SK-MEL-5 (cell line): ENCODE data around the gene CDK5R2. TPM values are rescaled to one million over a fixed set of nuclear protein-coding genes. Genes with fewer than 3 reads are reported as not detected.

Source experiments
- DNase-seq: peaks from one replicate; pipeline ENCODE4 v3.0.0-alpha.2; 2016; ENCODE audit warnings: low read depth, low spot score
- in situ Hi-C: cut with HindIII; loops from 2 replicates; pipeline ENCODE4 v1.10.0; 2016; ENCODE audit warnings: low sequenced_read_pairs, high pct_unique_total_duplicates, low pct_unique_long_range_greater_than_20kb
- total RNA-seq: library from RNA; depleted of rRNA; stranded (reverse); fragments of >200 nt; shearing (Covaris generic); gene quantifications from 2 replicates; pipeline ENCODE4 v1.2.3, GENCODE V29; 2014

CDK5R2 gene
- total RNA-seq, 1 experiment from 2014 or later: 0.24 TPM

DNA sequence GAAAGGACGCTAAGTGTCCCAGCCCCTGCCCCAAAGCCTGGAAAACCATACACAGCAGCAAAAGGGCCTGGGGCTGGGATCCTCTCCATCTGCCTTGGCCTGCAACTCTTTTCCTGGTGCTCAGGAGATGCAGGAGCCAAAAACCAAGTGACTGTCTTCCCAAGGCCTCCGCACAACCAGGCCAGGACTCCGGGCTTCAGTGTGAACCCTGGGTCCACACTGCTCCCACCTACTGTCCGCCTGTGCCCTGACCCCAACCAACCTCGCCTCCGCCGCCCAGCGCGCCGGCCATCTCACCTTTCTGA is 24.4 kb downstream of the CDK5R2 start:
- in situ Hi-C loops: no loop called here
- DNase-seq: no peak

DNA sequence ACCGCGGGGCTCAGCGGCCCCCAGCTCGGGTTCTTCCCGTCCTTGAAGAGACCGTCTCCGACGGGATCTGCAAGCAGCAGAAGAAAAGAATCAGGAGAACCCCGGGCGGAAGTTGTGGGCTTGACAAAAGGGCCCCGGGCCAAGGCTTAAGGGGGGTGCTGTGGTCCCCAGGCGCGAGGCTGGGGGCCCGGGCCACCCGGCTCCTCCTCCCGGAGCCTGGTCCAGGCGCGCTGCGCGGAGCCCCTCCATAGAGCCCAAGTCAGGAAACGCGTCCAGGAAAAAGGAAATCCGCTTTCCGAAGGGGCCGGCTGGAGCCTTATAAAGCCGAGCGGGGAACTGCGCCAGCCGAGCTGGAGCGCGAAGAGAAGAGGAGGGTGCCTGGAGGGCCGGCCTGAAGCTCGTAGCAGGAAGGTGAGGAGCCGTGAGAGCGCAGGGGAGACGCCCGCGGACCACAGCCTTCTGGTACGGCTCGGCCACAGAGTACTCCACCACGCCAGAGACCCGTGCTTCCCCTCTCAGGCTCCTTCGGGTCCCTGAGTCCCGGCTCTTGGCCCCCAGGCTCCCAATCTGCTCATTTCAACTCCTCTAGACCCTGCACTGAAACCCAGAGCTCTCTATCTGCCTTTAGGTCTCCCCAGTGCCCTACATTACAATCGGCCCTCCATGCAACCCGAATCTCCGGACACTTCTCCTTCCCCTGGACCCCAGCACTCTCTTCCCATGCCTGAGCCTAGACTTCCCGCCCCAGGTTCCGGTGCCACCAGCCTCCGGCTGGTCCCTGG is 25.0 kb downstream of the CDK5R2 start:
- in situ Hi-C loops: no loop called here
- no peak for DNase-seq

DNA sequence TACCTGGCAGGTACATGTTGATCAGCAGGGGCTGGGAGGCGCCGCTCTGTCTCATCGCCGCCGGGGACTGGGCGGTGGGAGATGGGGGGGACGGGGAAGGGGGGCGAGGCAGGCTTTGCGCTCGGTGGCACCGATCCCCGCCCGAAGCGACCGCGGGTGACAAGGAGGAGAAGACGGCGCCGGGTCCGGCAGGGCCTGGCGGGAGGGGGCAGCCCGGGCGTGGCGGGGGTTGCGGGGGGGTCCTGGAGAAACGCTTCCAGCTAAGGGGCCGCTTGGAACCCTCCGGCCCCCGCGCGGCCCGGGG is 25.5 kb downstream of the CDK5R2 start, which contains the start of gene FEV:
FEV (minus strand) TSS at position 164 of the 304 bp plus-strand sequence; CDS start at position 55, 109 bp downstream.
- no peak for DNase-seq
- in situ Hi-C loops: no loop called here

DNA sequence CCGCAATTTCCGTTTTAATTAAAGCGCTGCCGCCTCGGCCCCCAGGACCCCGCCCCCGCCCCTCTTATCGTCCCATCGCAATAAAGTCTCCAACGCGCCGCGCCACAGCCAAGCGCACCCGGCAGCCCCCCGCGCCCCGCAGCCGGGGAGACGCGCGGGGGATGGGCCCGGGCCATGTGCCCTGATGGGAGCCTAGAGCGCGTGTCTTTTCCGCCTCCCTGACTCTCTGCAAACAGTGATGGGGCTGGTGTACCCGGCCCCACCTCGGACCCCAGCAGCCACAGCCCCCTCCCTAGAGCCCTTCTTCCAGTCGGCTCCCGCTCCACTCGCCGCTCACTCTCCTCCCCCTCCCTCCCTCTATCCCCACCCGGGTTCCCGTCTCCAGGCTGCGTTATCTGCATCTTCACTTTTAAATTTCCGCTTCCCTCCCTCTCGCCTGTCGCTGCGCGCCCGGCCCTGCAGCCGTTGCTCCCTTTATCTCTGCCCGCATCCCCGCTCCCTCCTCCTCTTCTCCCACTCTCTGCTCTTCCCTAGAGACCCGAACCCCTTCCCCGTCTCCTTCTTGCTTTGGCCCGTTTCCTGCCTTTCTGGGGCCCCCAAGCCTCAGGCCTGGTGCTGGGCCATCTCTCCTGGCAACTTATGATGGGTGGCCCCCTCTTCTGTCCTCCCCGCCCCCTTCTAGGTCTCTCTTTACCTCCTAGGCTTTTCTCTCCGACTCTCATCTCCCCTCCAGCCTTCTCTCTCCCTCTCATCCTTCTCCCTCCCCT is 26.0 kb downstream of the CDK5R2 start:
- no peak for DNase-seq
- in situ Hi-C loops: no loop called here

DNA sequence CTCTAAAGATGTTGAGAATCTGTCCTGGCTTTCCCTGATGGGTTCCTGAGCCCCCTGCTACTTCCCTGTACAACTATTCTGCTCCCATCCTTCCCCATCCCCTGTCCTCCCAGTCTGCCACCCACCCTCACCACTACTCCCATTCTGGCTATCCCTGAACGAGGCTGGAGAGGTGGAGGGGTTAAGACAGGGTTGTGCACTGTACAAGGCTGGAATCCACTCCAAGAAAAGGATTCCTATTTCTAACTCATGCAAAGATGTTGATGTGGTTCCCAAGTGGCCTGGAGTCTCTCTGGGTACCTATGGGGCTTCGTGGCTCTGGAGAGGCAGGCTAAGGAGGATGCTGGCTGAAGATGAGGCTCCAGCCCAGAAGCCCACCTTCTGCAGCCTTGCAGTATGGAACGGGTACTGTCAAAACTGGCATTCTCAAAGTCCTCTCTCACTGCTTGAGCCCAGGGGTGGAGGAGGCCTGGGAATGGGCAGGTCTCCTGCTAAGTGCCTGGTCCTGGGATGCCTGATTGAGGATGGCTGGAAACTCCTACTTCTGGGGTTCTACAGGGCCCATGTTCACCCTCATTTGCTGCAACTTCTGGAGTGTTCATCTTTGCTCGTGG is 26.8 kb downstream of the CDK5R2 start:
- in situ Hi-C loops: no loop called here
- no peak for DNase-seq

DNA sequence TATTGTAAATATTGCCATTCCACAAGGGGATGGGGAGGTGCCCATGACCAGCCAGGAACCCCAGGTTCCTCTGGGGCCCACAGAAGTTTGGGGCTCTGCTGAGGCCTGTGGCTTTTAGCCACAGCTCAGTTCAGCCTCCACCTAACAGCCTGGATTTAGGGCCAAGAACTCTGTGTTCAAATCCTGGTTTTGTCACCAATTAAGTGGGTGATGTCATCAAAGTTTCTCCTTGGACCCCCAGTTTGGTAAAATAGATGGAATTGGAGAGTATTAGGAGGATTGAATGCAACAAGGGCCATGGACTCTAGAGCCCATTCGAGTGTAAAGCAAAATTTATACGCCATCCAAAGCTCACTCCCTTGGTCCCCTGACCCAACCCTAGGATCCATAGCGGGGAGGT is 28.7 kb downstream of the CDK5R2 start:
- in situ Hi-C loops: no loop called here

DNA sequence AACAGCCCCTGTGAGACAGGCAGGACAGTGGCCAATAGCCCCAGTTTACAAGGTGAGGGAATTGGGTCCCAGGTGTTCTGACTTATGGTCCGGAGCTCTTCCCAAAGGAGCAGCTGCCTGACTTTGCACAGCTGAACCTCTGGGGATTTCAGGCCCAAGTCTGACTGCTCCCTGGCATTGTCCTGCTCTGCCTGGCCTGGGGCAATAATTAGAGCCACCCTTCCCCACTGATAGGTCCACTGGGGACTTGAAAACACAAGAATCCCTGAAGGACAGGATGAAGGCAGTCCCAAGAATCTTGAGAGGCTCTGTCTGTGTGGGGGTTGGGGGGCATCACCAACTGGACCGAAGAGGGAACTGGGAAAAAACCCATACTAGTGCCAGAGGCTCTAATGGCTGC is 29.2 kb downstream of the CDK5R2 start:
- no peak for DNase-seq
- in situ Hi-C loops: no loop called here

More for the DNA sequence above, 28.7 kb downstream of the CDK5R2 start:
- no peak for DNase-seq

DNA sequence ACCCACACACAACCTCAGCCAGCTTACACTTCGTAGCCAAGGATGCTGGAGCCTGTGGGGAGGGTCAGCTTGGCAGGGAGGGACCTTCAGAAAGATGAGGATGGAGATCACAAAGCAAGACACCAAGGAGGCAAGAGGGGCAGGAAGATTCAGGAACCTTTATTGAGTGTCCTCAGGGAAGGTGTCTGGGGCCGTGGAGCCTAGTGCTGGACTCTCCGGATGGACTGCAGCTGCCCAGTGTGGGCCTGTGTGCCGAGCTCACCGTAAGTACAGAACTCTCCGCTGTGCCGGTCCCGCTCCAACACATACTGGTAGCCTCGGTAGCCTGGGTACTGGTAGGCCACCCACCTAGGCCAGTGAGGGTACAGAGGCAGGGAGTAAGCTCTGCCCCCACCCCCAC is 30.6 kb downstream of the CDK5R2 start:
- in situ Hi-C loops: no loop called here

DNA sequence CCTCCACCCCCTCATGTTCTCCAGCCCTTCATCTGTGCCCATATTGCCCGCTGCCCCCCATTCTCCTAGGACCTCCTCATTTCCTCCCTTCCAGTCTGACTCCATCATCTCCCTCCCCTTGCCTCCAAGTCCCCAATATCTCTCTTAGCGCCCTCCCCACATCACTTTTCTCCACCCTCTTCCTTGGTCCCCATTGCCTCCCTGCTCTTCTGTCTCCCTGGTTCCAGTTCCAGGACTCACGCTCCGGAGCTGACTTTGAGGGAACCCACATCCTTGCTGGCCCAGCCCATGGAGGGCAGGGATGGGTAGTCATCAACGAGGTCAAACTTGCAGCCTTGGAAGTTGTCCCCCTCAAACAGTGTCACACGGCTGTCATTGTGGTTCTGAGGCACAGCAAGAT is 31.1 kb downstream of the CDK5R2 start:
- in situ Hi-C loops: no loop called here
- no peak for DNase-seq

More for the DNA sequence above, 30.6 kb downstream of the CDK5R2 start:
- DNase-seq: no peak

DNA sequence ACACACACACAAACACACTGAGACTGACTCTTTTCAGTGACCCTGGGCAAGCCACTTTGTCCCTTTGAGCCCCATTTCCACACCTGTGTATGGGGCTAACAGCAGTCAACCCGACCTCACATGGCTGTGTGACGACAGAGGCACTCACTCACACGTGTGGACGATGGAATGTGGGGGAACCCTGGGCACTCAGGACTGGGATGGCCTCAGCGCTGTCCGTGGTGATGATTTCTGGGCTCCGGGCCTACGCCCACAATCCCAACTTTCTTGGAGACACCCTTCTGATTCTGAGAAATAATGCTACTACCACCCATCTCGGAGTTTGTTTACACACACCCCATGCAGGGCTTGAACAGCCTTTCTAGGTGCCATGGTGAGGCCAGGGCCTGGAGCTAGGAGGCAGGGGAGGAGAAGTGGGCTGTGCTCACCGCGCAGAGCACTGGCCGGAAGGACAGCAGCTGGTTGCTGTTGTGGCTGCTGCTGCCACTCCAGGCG is 32.3 kb downstream of the CDK5R2 start:
- no peak for DNase-seq
- in situ Hi-C loops: no loop called here

DNA sequence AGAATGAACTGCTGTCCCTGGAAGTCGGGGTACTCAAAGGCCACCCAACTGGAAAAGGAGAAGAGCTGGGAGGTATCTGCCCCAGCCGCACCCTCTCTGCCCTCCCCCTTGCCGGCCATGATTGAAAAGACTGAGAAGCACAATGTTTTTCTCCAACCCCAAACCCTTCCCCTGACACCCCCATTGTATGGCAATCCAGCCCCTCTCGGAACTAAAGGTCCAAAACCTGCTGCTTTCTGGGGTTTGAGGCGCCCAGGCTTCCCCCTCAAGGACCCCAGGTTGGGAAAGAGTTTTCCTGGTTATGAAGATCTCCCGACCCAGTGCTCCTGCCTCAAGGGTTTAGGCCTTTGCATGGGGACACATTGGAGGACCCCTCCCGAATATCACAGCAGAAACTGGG is 32.7 kb downstream of the CDK5R2 start:
- in situ Hi-C loops: no loop called here
- no peak for DNase-seq

DNA sequence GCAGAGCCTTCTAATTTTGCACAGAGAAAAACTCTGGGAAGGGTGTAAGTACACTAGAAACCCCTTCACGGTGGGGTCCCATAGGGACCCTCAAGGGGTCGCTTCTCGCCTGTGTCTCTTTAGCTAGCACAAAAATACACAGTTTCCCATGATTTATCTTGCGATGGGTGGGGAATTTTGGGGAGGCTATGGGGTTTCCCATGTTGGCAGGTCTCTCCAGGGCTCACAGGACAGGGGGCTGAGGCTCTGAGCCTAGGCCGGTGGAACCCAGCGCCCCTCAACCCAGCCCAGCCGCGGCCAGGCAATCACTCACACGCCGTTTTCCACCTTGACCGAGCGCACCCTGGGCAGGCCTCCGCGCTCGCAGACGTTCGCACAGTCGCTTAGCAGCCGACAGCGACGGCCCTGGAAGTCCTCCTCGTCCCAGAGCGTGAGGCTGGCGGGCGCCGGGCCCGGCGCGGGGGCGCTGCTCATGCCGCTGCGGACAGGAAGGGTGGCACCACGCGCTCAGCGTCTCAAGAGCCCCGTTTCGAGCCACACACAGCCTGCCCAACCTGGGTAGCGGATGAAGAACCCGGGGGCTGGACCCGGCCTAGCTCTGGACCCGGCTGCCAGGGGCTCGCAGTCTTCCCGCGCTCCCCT is 33.4 kb downstream of the CDK5R2 start:
- no peak for DNase-seq
- in situ Hi-C loops: no loop called here

DNA sequence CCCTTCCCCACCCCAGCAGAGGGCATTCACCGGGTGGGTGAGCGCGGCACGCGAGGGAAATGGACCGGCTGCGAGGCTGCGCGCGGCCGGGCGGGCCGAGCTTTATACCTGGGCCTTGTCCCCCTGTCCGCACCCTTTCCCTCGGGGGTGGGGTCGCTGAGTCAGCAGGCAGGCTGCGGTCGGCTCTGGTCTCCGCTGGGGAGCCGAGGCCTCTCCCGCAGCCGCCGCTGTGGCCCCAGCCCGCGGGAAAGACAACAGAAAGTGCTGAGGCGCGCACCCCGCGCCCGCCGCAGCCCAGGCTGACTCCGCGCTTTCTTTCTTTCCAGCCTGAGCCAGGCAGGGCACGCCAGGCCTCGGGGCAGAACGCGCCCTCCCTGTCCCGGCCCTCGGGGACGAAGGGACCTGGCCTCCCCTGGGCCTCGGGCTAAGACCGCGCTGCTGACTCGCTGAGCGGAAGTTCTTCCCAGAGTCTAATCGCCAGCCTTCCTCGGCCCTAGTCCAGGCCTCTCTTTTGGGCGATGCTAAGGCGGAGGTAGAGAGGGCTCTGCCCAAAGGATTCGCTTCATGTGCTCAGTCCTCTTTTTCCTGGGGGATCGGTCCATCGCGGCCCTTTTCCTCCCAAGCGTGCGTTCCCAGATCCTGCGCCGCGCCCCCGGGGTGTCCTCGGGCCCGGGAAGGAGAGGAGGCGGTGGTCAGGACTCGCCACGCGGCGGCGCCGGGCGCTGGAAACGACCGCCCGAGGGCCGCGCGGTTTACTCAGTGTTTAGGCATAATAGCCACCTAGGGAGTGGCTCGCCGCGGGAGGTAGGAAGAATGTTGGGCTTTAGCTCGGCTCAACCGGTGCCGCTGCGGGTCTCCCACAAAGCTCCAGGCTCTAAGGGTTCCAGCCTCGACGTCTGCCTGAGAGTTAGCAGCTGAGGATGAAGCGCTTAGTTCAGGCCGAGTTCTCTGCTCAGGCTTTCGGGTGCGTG is 34.2 kb downstream of the CDK5R2 start, which contains the start of gene CRYBA2:
CRYBA2 (minus strand) TSS at position 78 of the 971 bp plus-strand sequence. CDS start 246 bp downstream, outside the sequence.
- in situ Hi-C loops: no loop called here
- DNase-seq: no peak

DNA sequence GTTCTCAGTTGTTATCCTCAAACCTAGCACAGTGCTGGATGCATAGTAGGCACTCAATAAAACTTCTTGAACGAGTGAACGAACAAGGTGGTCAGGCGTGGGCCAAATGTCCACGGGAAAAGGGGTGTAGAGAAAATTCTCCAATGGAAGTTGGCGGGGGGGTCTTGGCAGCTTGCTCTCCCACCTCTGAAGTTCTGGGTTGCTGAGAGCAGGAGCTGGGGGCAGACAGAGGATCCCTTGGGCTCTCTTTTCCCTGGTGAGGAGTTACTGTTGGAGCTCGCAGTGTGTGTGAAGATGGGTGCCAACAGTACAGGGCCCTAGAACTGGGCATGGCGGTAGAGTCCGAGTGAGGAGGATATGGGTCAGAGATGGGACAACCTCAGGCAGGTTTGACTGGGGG is 36.1 kb downstream of the CDK5R2 start:
- DNase-seq: no peak
- in situ Hi-C loops: no loop called here

DNA sequence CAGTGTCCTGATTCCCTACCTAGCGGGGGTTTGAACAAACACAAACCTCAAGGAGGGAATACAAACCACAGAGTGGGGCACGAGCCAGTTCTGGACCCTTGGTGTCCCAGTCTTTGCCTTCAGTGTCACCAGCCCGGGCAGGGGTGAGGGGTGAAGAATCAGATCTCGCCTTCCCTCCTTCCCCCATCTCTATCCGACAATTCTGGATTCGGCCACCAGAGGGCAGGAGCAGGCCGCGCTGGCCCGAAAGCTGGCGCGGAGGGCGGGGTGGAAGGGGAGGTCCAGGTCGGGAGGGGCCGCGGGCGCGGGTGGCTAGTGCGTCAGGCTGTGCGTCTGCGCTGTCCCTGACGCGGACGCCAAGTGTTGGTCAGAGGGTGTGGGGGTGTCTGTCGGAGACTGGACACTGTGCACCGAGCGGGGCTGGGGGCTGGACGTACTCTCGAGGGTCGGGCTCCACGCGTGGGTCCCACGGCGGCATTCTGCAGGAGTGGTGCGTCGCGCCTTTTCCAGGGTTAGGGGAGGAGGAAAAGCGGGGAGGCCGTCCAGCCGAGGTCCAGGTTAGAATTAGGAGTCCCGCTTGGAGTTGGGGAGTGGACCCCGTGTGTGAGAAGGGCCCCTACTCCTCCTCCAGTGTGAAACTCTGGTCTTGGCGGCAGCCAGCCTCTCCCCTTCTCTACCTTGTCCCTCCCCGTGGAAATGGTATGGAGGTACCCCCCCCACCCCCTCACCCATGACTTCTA is 36.7 kb downstream of the CDK5R2 start:
- peak; percentile 87 for DNase-seq

DNA sequence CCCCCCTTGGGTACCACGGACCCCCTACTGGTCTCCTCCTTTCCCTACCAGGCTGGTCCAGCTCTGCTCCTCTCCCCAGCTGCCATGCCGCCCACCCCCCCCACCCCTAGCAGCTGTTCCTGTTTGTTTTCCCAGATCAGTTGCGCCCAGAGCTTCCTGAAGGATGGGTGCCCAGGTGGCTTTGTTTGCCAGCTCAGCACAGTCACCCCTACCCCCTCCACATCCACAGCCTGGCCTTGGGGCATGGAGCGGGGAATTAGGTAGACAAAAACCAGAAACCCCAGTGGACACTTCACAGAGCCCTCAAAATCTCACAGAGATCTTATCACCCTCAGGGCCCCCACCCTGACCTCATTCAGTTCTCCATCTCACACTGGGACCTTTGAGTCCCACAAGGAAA is 37.5 kb downstream of the CDK5R2 start:
- no peak for DNase-seq
- in situ Hi-C loops: no loop called here

More for the DNA sequence above, 36.7 kb downstream of the CDK5R2 start:
- in situ Hi-C loops: no loop called here
